Skeletal muscle tissue (tissue), 4 donors: ENCODE results near the gene BRI3. TPM values are rescaled to one million over a fixed set of nuclear protein-coding genes. Genes with fewer than 3 reads are reported as not detected.

Experiments
- H3K27ac ChIP-seq: one replicate; pipeline ENCODE4 v1.7.0; 2013; ENCODE audit warnings: mild to moderate bottlenecking, low read depth, low read length, inconsistent platforms
- H3K27me3 ChIP-seq, 3 donors: one replicate each; pipeline ENCODE4 v1.7.0; 2013; ENCODE audit warnings: low read length in 3 of 3; ENCODE audit not compliant: control insufficient read depth in 3 of 3, insufficient read depth in 3 of 3
- H3K36me3 ChIP-seq, 3 donors: one replicate each; pipeline ENCODE4 v1.7.0; 2013; ENCODE audit warnings: low read length in 3 of 3; ENCODE audit not compliant: control insufficient read depth in 3 of 3, insufficient read depth in 3 of 3
- H3K4me1 ChIP-seq, 3 donors: one replicate each; pipeline ENCODE4 v1.7.0; 2013; ENCODE audit warnings: low read length in 3 of 3, mild to moderate bottlenecking in 3 of 3; ENCODE audit not compliant: control insufficient read depth in 3 of 3, insufficient read depth in 3 of 3
- H3K4me3 ChIP-seq, 3 donors: one replicate each; pipeline ENCODE4 v1.7.0; 2013; ENCODE audit warnings: low read length in 3 of 3
- H3K9ac ChIP-seq, 3 donors: one replicate each; pipeline ENCODE4 v1.7.0; 2013; ENCODE audit warnings: low read length in 3 of 3, mild to moderate bottlenecking in 3 of 3, moderate library complexity in 2 of 3, low read depth in 1 of 3
- H3K9me3 ChIP-seq, 3 donors: one replicate each; pipeline ENCODE4 v1.7.0; 2013; ENCODE audit warnings: low read length in 3 of 3; ENCODE audit not compliant: control insufficient read depth in 3 of 3
- total RNA-seq: library from RNA; depleted of rRNA; stranded (reverse); fragments of >200 nt; gene quantifications from one replicate; pipeline ENCODE4 v1.2.3, GENCODE V29; 2014
- donor health status: Osteomylitis.

Gene BRI3
- total RNA-seq, 1 donor from 2014 or later = 34.4 TPM

DNA sequence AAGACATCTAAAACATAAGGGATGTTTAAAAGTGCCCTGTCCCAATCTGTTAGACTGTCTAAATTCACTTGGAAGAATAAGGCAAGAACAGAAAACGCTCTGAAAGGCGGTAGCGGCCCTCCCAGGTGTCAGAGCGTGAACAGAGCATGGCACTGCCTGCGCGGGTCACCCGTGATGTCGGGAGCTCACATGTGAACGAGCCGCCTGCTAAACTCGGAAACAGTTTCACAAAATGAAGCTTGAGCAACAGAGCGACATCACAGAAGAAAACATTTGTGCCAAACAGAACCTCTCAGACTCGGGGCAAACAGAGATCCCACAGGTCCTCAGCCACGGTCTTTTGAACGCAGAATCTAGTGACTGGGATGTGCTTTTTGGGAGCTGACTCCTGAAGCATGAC, 12.8 kb downstream of the BRI3 start:
- H3K27ac ChIP-seq = no peak overlapping the region
- H3K36me3 ChIP-seq = peaks cover 15 to 32% (median 27%) of the 10 kb centered on the region in 3 donors
- H3K27me3 ChIP-seq = no peaks in the 10 kb centered on the region
- H3K9ac ChIP-seq = no peak overlapping the region
- no peaks in the 10 kb centered on the region for H3K9me3 ChIP-seq
- H3K4me1 ChIP-seq = peaks cover 7 to 24% (median 17%) of the 10 kb centered on the region in 3 donors
- no peak overlapping the region for H3K4me3 ChIP-seq

DNA sequence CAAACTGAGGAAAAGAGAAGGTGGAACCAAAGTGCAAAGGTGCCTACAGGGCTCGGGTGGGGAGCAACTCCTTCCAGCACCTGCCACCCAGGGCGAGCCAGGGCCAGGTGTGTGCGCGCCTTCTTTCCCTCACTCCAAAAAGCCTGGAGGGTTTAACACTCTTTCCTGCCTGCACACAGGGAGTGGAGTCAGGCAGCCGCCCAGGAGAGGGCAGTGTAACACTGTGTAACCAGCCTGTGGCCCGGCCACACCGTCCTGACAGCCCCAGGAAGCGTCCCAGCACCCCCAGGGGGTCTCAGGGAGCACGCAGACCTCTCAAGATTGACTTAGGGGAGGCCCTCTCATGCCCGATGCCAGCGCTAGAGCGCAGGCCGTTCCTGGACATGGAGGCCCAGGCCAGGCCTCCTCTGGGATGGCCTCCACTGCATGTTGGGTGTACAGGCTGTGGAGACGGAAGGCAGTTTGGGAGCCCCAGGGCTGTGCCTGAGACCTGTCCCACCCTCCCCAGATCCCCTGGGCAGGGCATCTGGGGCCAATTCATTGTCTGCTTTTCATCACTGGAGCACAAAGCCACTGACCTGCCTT, 13.4 kb downstream of the BRI3 start:
- H3K9me3 ChIP-seq = no peaks in the 10 kb centered on the region
- H3K27ac ChIP-seq = no peak overlapping the region
- peaks cover 5 to 18% (median 12%) of the 10 kb centered on the region in 3 donors for H3K4me1 ChIP-seq
- peak overlapping the region in 1 of 3 donors; percentile 25 for H3K9ac ChIP-seq
- H3K27me3 ChIP-seq = no peaks in the 10 kb centered on the region
- H3K4me3 ChIP-seq = no peak overlapping the region
- H3K36me3 ChIP-seq = peaks cover 15 to 31% (median 27%) of the 10 kb centered on the region in 3 donors

DNA sequence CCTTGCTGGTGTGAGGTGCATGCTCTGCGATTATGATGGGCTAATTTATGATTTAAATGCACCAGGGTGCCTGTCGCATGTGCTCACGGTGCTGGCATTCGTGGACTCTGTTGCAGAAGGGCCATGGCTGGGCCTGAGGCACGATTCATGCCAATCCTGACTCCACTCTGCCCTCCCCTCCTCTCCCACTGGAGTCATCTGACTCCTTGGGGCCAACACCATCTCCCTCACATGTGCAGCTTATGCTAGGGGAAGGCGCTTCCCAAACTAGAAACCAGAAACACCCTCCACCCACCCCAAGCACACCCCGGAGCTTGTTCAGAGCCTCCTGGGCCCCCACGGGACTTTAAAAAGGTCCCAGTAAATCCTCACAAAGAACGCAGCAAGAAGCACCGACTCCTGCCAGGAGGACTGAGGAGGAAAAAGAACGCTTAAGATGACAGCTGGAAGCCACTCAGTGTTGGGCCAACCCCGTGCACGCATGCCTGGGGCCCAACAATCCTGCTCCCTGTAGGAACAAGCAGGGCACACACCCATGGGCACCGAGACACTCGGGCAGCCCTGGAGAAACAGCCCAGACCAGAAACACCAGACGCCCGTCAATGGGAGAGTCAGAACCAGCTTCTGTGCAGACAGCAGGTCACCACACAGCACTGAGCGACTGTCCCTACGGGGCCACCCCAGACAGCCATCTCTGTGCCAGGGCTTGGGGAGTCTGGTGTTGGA, 14.1 kb downstream of the BRI3 start:
- Histone ChIP-seq H3K36me3 (peaks cover 15 to 35% (median 27%) of the 10 kb centered on the region in 3 donors), H3K9me3 (no peaks in the 10 kb centered on the region), H3K27me3 (no peaks in the 10 kb centered on the region), H3K9ac (peak overlapping the region in 1 of 3 donors; percentile 40), H3K4me3 (no peak overlapping the region), H3K4me1 (peaks cover 5 to 17% (median 11%) of the 10 kb centered on the region in 3 donors), H3K27ac (no peak overlapping the region)

DNA sequence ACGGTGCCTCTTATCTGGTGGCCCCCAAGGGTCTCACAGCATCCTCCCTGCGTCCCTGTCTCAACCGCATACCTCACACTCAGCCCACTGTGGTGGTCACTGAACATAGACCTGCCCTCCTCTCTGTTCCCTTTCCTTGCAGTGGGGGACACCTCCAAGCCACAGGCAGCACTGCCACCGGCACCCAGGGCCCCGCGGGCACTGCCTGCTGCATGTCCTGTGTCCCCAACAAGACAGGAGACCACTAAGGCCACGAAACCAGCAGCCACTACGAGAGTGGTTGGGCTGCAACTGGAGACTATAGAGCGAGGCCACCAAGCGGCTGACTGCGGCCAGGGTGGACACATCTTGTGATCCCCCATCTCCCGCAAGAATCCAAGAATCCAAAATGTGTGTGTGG, 15.3 kb downstream of the BRI3 start:
- Histone ChIP-seq H3K9ac (no peak overlapping the region), H3K9me3 (no peaks in the 10 kb centered on the region), H3K27me3 (no peaks in the 10 kb centered on the region), H3K4me1 (peaks cover 5 to 16% (median 11%) of the 10 kb centered on the region in 3 donors), H3K4me3 (no peak overlapping the region), H3K36me3 (peaks cover 15 to 31% (median 20%) of the 10 kb centered on the region in 3 donors), H3K27ac (no peak overlapping the region)

DNA sequence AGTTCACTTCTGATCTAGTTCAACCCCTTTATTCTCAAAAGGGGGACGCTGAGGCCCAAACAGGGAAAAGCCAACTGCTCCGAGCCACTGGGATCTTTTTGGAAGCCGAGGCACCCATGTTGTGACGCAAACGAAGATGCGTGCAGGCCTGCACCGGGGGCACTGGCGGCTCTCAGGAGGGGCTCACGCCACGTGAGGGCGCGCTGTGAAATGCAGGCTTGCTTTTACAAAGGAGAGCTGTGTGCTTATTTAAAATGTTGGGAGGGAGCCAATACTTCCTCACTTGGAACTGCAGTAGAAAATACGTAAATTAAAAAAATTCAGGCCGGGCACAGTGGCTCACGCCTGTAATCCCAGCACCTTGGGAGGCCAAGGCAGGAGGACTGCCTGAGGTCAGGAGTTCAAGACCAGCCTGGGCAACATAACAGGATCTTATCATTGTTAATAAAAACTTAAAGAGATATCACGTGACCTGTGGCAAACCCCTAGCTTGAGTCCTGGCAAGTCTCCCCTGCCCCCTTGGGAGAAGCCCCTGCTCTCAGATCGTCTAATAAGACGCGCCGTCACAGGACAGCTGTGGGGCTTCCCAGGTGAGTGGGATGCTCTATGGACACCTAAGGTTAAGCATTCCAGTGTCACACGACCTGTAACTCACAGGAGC, 16.3 kb downstream of the BRI3 start:
- no peak overlapping the region for H3K27ac ChIP-seq
- no peaks in the 10 kb centered on the region for H3K27me3 ChIP-seq
- peaks cover 11 to 23% (median 11%) of the 10 kb centered on the region in 3 donors for H3K36me3 ChIP-seq

DNA sequence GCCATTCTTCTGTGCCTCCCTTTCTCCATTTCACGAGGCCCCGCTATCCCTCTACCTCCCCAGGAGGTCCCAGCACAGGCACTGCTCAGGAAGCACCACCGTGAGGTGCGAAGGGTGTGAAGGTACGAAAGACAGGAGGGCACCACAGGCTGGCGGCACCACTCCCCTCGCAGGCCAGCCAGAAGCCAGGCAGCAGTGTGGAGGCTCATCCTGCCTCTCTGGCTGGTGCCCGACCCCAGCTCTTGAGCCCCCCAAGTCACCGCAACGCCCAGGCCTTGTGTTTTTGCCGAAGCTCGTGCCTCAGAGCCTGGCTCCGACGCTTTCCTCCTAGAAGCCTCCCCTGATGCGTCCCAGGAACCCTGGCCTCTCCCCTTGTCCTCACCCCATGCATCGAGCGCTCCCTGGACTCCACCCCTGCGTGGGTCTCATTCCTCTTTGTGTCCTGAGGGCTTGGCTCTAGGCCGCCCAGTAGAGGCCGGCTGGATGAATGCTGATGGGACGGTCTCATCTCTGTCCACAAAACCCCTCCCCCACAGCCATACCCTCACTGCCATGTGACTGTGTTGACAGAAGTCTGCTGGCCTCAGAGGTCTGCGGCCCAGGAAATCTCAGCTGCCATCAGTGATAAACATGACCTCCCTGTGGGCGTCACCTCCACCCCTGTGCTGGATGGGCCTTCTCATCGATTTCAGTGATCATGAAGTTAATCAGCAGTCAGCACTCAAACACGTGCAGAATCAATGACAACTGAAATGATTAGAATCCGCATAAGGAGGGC, 19.3 kb downstream of the BRI3 start:
- Histone ChIP-seq H3K9ac (no peak overlapping the region), H3K27me3 (no peaks in the 10 kb centered on the region), H3K36me3 (peaks cover 0 to 11% (median 0%) of the 10 kb centered on the region in 3 donors), H3K9me3 (no peaks in the 10 kb centered on the region), H3K4me3 (no peak overlapping the region), H3K27ac (no peak overlapping the region), H3K4me1 (peaks cover 0 to 2% (median 0%) of the 10 kb centered on the region in 3 donors)

More for the DNA sequence above, 16.3 kb downstream of the BRI3 start:
- peaks cover 5 to 15% (median 11%) of the 10 kb centered on the region in 3 donors for H3K4me1 ChIP-seq
- no peak overlapping the region for H3K4me3 ChIP-seq
- no peaks in the 10 kb centered on the region for H3K9me3 ChIP-seq
- H3K9ac ChIP-seq = no peak overlapping the region

DNA sequence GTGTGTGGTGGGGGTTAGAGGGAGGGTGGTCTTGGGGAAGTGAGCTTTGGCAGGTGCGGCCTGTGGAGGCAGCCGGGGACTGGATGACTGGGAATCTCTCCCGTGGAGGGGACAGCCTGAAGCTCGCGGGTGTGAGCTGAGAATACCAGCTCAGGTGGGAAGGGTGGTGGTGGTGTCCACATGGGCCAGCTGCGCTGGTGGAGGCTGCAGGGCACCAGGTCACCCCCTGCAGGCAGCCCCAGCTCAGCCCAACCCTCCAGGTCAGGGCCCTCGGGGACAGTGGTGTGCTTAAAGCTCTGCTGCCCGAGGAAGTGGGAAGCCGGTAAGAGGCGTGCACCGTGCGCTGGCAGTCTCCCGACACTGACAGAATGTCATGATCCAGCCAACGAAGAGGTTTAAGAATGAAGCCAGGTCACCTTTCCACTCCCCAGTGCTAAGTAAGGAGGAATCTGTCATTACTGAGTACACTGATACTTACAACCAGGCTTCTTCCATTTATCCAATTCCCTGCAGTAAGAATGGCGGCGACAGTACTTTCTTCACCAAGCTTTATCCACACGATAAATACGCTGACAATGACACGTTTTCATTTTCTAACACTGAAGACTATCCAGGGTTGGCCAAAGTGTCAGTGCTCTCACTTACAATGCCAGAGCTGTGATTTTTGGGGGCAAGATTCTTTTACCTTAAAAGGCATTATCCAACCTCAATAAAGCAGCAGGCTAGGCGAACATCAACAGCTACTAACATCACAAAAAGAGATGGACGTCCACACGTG, 20.4 kb downstream of the BRI3 start:
- Histone ChIP-seq H3K36me3 (peaks cover 0 to 14% (median 9%) of the 10 kb centered on the region in 3 donors), H3K27me3 (no peaks in the 10 kb centered on the region), H3K9ac (no peak overlapping the region), H3K4me3 (no peak overlapping the region), H3K9me3 (no peaks in the 10 kb centered on the region), H3K4me1 (no peaks in the 10 kb centered on the region), H3K27ac (no peak overlapping the region)

DNA sequence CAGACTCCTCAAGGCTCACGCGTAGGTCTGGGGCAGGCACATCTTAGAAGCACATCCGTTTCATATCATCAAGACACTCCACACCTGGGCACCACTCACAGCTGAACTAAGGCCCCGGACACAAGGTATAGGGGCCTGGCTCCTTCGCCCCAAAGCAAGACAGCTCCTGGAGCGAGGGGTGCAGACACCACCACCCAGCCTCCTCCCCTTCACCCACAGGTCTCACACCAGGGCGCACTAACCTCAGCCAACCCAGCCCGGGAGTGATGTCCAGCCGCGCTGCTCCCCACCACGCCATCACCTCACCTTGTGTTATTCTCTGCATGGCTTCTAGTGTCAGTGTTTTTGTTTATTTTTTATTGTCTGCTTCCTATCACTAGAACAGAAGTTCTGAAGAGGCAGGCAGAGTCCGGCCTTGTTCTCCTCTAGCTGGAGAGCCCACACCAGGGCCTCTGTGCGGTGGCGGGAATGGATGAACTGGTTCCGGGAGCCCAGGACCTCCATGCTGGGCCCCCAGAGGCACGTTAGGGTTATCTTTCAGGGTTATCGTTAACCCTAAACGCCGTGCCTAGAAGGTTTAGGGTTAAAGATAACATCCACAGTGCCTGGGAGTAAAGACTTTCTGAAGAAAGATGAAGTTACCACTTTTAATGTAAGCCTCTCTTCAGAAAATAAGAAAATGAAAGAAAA, 21.8 kb downstream of the BRI3 start:
- Histone ChIP-seq H3K36me3 (peaks cover 10 to 20% (median 19%) of the 10 kb centered on the region in 3 donors), H3K4me1 (no peaks in the 10 kb centered on the region), H3K27me3 (no peaks in the 10 kb centered on the region), H3K4me3 (no peak overlapping the region), H3K9ac (no peak overlapping the region), H3K27ac (no peak overlapping the region), H3K9me3 (no peaks in the 10 kb centered on the region)

DNA sequence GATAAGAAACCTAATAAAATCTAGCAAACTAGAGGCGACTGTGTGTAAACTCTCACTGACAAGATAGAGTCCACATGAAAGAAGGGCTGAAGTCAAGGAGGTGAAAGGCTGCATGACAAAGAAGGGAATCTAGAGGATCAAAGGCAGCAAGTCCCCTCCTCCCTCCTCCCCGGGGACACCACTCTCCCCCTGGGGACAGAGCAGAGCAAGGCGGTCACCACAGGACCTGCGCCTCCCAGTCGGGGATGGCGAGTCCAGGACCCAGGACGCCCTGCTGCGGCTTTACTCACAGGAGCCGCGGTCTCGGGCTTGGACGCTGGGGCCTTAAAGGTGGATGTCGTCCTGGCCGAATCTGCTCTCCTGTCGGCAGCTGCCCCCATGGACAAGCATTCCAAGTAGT, 22.4 kb downstream of the BRI3 start:
- no peak overlapping the region for H3K27ac ChIP-seq
- H3K36me3 ChIP-seq = peaks cover 11 to 23% (median 21%) of the 10 kb centered on the region in 3 donors
- no peaks in the 10 kb centered on the region for H3K27me3 ChIP-seq
- H3K4me1 ChIP-seq = no peaks in the 10 kb centered on the region
- no peak overlapping the region for H3K9ac ChIP-seq
- H3K9me3 ChIP-seq = no peaks in the 10 kb centered on the region
- H3K4me3 ChIP-seq = no peak overlapping the region
